Measurements from ENCODE around the gene ARL13A.

GRCh38 chrX:100931925-100932285, 37.6 kb upstream of the ARL13A start:
- TF ChIP-seq CTCF (conservative IDR thresholded peaks at IDR 0.05 in 1 of 2, IDR thresholded peaks at IDR 0.05 in 1 of 2; ENCODE audit: extremely low read depth in 1 of 2, insufficient read depth in 1 of 2, low read depth in 1 of 2, low read length in 2 of 2) (no peak), EZH2 (IDR thresholded peaks at IDR 0.05; ENCODE audit: borderline replicate concordance, low read length) (no peak)

Data from mammary epithelial cell (primary cell).